ENCODE measurements around the gene P2RY6.
"Not testable (repeated sequence)": the region's sequence is repeated elsewhere in the genome, so short reads cannot be mapped to it uniquely, and the experiment has no call there.

The P2RY6 gene

GRCh38 chr11:73265853-73266645 lies 6.1 kb upstream of the P2RY6 start:
- Mint-ChIP-seq H3K27me3 (peaks cover 12% of the 10 kb centered on the region), H3K36me3 (no peaks in the 10 kb centered on the region), H3K4me3 (no peak overlapping the region), H3K27ac (no peak overlapping the region), H3K4me1 (ENCODE audit: low read depth) (no peaks in the 10 kb centered on the region), H3K9me3 (ENCODE audit: low read depth) (no peaks in the 10 kb centered on the region)

GRCh38 chr11:73266646-73267020 lies 5.5 kb upstream of the P2RY6 start:
- no peaks in the 10 kb centered on the region for H3K4me1 Mint-ChIP-seq (ENCODE audit: low read depth)
- peaks cover 12% of the 10 kb centered on the region for H3K27me3 Mint-ChIP-seq
- H3K4me3 Mint-ChIP-seq, result no peak overlapping the region
- H3K27ac Mint-ChIP-seq, result no peak overlapping the region
- no peaks in the 10 kb centered on the region for H3K9me3 Mint-ChIP-seq (ENCODE audit: low read depth)
- no peaks in the 10 kb centered on the region for H3K36me3 Mint-ChIP-seq

- no peak overlapping the region for H3K4me3 Mint-ChIP-seq
- H3K27ac Mint-ChIP-seq, result no peak overlapping the region
- H3K36me3 Mint-ChIP-seq, result no peaks in the 10 kb centered on the region
- no peaks in the 10 kb centered on the region for H3K9me3 Mint-ChIP-seq (ENCODE audit: low read depth)
- H3K27me3 Mint-ChIP-seq, result peaks cover 12% of the 10 kb centered on the region
- no peaks in the 10 kb centered on the region for H3K4me1 Mint-ChIP-seq (ENCODE audit: low read depth)
These were observed 4.9 kb upstream of the P2RY6 start for GRCh38 chr11:73267122-73267846.

- Mint-ChIP-seq H3K27me3 (peaks cover 12% of the 10 kb centered on the region), H3K9me3 (ENCODE audit: low read depth) (no peaks in the 10 kb centered on the region), H3K36me3 (no peaks in the 10 kb centered on the region), H3K4me3 (no peak overlapping the region), H3K4me1 (ENCODE audit: low read depth) (no peaks in the 10 kb centered on the region), H3K27ac (no peak overlapping the region)
These were observed 4.1 kb upstream of the P2RY6 start for GRCh38 chr11:73267906-73268540.

GRCh38 chr11:73268671-73269271 lies 3.4 kb upstream of the P2RY6 start:
- Mint-ChIP-seq H3K4me1 (ENCODE audit: low read depth) (no peaks in the 10 kb centered on the region), H3K36me3 (no peaks in the 10 kb centered on the region), H3K27me3 (peaks cover 8% of the 10 kb centered on the region), H3K4me3 (no peak overlapping the region), H3K9me3 (ENCODE audit: low read depth) (no peaks in the 10 kb centered on the region), H3K27ac (no peak overlapping the region)

- no peaks in the 10 kb centered on the region for H3K4me1 Mint-ChIP-seq (ENCODE audit: low read depth)
- H3K4me3 Mint-ChIP-seq, result no peak overlapping the region
- H3K36me3 Mint-ChIP-seq, result no peaks in the 10 kb centered on the region
- peaks cover 8% of the 10 kb centered on the region for H3K27me3 Mint-ChIP-seq
- H3K27ac Mint-ChIP-seq, result no peak overlapping the region
- no peaks in the 10 kb centered on the region for H3K9me3 Mint-ChIP-seq (ENCODE audit: low read depth)
These were observed 2.6 kb upstream of the P2RY6 start for GRCh38 chr11:73269459-73270015.

GRCh38 chr11:73270016-73270854 lies 1.9 kb upstream of the P2RY6 start:
- no peaks in the 10 kb centered on the region for H3K4me1 Mint-ChIP-seq (ENCODE audit: low read depth)
- H3K27me3 Mint-ChIP-seq, result peaks cover 3% of the 10 kb centered on the region
- no peaks in the 10 kb centered on the region for H3K9me3 Mint-ChIP-seq (ENCODE audit: low read depth)
- H3K4me3 Mint-ChIP-seq, result no peak overlapping the region
- H3K27ac Mint-ChIP-seq, result no peak overlapping the region
- H3K36me3 Mint-ChIP-seq, result no peaks in the 10 kb centered on the region

GRCh38 chr11:73270855-73271477 lies 1.2 kb upstream of the P2RY6 start:
- H3K36me3 Mint-ChIP-seq, result no peaks in the 10 kb centered on the region

GRCh38 chr11:73271478-73271865 lies 666 bp upstream of the P2RY6 start:
- not testable (repeated sequence) for H3K4me1 Mint-ChIP-seq (ENCODE audit: low read depth); H3K9me3 Mint-ChIP-seq (ENCODE audit: low read depth); H3K4me3 Mint-ChIP-seq; H3K27me3 Mint-ChIP-seq; H3K36me3 Mint-ChIP-seq; H3K27ac Mint-ChIP-seq

More at GRCh38 chr11:73270855-73271477, 1.2 kb upstream of the P2RY6 start:
- Mint-ChIP-seq H3K9me3 (ENCODE audit: low read depth) (no peaks in the 10 kb centered on the region), H3K27me3 (peaks cover 2% of the 10 kb centered on the region), H3K4me1 (ENCODE audit: low read depth) (no peaks in the 10 kb centered on the region), H3K4me3 (no peak overlapping the region), H3K27ac (no peak overlapping the region)

- Mint-ChIP-seq H3K4me1 (ENCODE audit: low read depth) (no peaks in the 10 kb centered on the region), H3K4me3 (no peak overlapping the region), H3K36me3 (no peaks in the 10 kb centered on the region), H3K27ac (no peak overlapping the region), H3K9me3 (ENCODE audit: low read depth) (no peaks in the 10 kb centered on the region), H3K27me3 (no peaks in the 10 kb centered on the region)
These were observed 521 bp downstream of the P2RY6 start for GRCh38 chr11:73272680-73273038.

GRCh38 chr11:73273222-73273895 lies 1.2 kb downstream of the P2RY6 start:
- Mint-ChIP-seq H3K27me3 (no peaks in the 10 kb centered on the region), H3K4me1 (ENCODE audit: low read depth) (no peaks in the 10 kb centered on the region), H3K27ac (no peak overlapping the region), H3K9me3 (ENCODE audit: low read depth) (no peaks in the 10 kb centered on the region), H3K36me3 (no peaks in the 10 kb centered on the region), H3K4me3 (no peak overlapping the region)

- H3K4me1 Mint-ChIP-seq (ENCODE audit: low read depth); H3K27me3 Mint-ChIP-seq; H3K4me3 Mint-ChIP-seq; H3K9me3 Mint-ChIP-seq (ENCODE audit: low read depth); H3K27ac Mint-ChIP-seq; H3K36me3 Mint-ChIP-seq: not testable (repeated sequence)
These were observed 2.1 kb downstream of the P2RY6 start for GRCh38 chr11:73274191-73274590.

GRCh38 chr11:73274722-73275380 lies 2.7 kb downstream of the P2RY6 start:
- no peaks in the 10 kb centered on the region for H3K36me3 Mint-ChIP-seq
- H3K27ac Mint-ChIP-seq, result no peak overlapping the region
- no peak overlapping the region for H3K4me3 Mint-ChIP-seq
- H3K9me3 Mint-ChIP-seq (ENCODE audit: low read depth), result no peaks in the 10 kb centered on the region
- H3K4me1 Mint-ChIP-seq (ENCODE audit: low read depth), result no peaks in the 10 kb centered on the region
- H3K27me3 Mint-ChIP-seq, result no peaks in the 10 kb centered on the region
